SK-N-SH treated with all-trans-retinoic acid at 6 μM for 48 hours (cell line): Measurements from ENCODE around the gene DNAJB7.
"Not testable (repeated sequence)": the region's sequence is repeated elsewhere in the genome, so short reads cannot be mapped to it uniquely, and the experiment has no call there.

Source experiments
- ATAC-seq: fragments of 200-7000 bp; cut with Tn5 transposase; 3 replicates; pipeline ENCODE4 v1.9.1; 2020; ENCODE audit warnings: mild to moderate bottlenecking, moderate library complexity
- ARNTL ChIP-seq: fragments of 450-650 bp; formaldehyde crosslinking; IDR thresholded peaks from 2 replicates; pipeline ENCODE4 v1.5.0; 2020; ENCODE audit warnings: low read depth, mild to moderate bottlenecking, moderate library complexity, borderline replicate concordance
- BACH2 ChIP-seq: fragments of 250-450 bp; sonication (Bioruptor Pico); IDR thresholded peaks from 2 replicates; pipeline ENCODE4 v1.9.0; 2021; ENCODE audit warnings: mild to moderate bottlenecking, borderline replicate concordance
- CREB5 ChIP-seq: fragments of 250-450 bp; sonication (Bioruptor Pico); IDR thresholded peaks from 2 replicates; pipeline ENCODE4 v1.5.1; 2020; ENCODE audit warnings: low read depth, mild to moderate bottlenecking, moderate library complexity
- CSRNP3 ChIP-seq: fragments of 250-450 bp; sonication (Bioruptor Pico); IDR thresholded peaks from 2 replicates; pipeline ENCODE4 v1.5.1; 2021; ENCODE audit warnings: mild to moderate bottlenecking, moderate library complexity
- ESRRG ChIP-seq: fragments of 250-450 bp; sonication (Bioruptor Pico); IDR thresholded peaks from 2 replicates; pipeline ENCODE4 v1.6.1; 2021; ENCODE audit warnings: mild to moderate bottlenecking
- GLIS3 ChIP-seq: fragments of 250-450 bp; sonication (Bioruptor Pico); IDR thresholded peaks from 2 replicates; pipeline ENCODE4 v1.5.0; 2020; ENCODE audit warnings: mild to moderate bottlenecking, moderate library complexity
- ISL1 ChIP-seq: fragments of 250-450 bp; sonication (Bioruptor Pico); IDR thresholded peaks from 2 replicates; pipeline ENCODE4 v2.1.2; 2022; ENCODE audit warnings: mild to moderate bottlenecking, moderate library complexity
- PATZ1 ChIP-seq: fragments of 250-450 bp; sonication (Bioruptor Pico); IDR thresholded peaks from 2 replicates; pipeline ENCODE4 v1.8.0; 2020; ENCODE audit warnings: mild to moderate bottlenecking, moderate library complexity, borderline replicate concordance
- POU6F1 ChIP-seq: fragments of 250-450 bp; sonication (Bioruptor Pico); IDR thresholded peaks from 2 replicates; pipeline ENCODE4 v1.8.0; 2021; ENCODE audit warnings: low read depth, mild to moderate bottlenecking, moderate library complexity, borderline replicate concordance
- PPARA ChIP-seq: fragments of 250-450 bp; sonication (Bioruptor Pico); IDR thresholded peaks from 2 replicates; pipeline ENCODE4 v1.5.0; 2020; ENCODE audit warnings: mild to moderate bottlenecking, borderline replicate concordance
- RARB ChIP-seq: fragments of 250-450 bp; sonication (Bioruptor Pico); IDR thresholded peaks from 2 replicates; pipeline ENCODE4 v1.8.0; 2021; ENCODE audit warnings: mild to moderate bottlenecking, moderate library complexity
- SNAI2 ChIP-seq: fragments of 250-450 bp; sonication (Bioruptor Pico); IDR thresholded peaks from 2 replicates; pipeline ENCODE4 v1.5.0; 2020; ENCODE audit warnings: mild to moderate bottlenecking, moderate library complexity
- TCF4 ChIP-seq: fragments of 250-450 bp; sonication (Bioruptor Pico); IDR thresholded peaks from 2 replicates; pipeline ENCODE4 v1.8.0; 2021; ENCODE audit warnings: mild to moderate bottlenecking, moderate library complexity, borderline replicate concordance
- TOX ChIP-seq: fragments of 250-450 bp; sonication (Bioruptor Pico); IDR thresholded peaks from 2 replicates; pipeline ENCODE4 v1.8.0; 2021; ENCODE audit warnings: mild to moderate bottlenecking, moderate library complexity, borderline replicate concordance
- TSHZ2 ChIP-seq: fragments of 250-450 bp; sonication (Bioruptor Pico); IDR thresholded peaks from 2 replicates; pipeline ENCODE4 v1.5.0; 2020; ENCODE audit warnings: mild to moderate bottlenecking, moderate library complexity
- ZC3H10 ChIP-seq: fragments of 250-450 bp; sonication (Bioruptor Pico); IDR thresholded peaks from 2 replicates; pipeline ENCODE4 v1.5.1; 2021; ENCODE audit warnings: mild to moderate bottlenecking, moderate library complexity
- ZFP3 ChIP-seq: fragments of 250-450 bp; sonication (Bioruptor Pico); IDR thresholded peaks from 2 replicates; pipeline ENCODE4 v1.5.0; 2020; ENCODE audit warnings: mild to moderate bottlenecking, moderate library complexity
- ZFP30 ChIP-seq: fragments of 450-650 bp; formaldehyde crosslinking; IDR thresholded peaks from 2 replicates; pipeline ENCODE4 v1.5.0; 2022; ENCODE audit warnings: mild to moderate bottlenecking, moderate library complexity
- ZNF565 ChIP-seq: fragments of 450-650 bp; formaldehyde crosslinking; conservative IDR thresholded peaks from 2 replicates; pipeline ENCODE4 v1.5.0; 2020; ENCODE audit warnings: low read depth, mild to moderate bottlenecking, moderate library complexity
- ZNF70 ChIP-seq: fragments of 450-650 bp; formaldehyde crosslinking; IDR thresholded peaks from 2 replicates; pipeline ENCODE4 v1.5.0; 2020; ENCODE audit warnings: mild to moderate bottlenecking, moderate library complexity
- ZNF8 ChIP-seq: fragments of 450-650 bp; formaldehyde crosslinking; IDR thresholded peaks from 2 replicates; pipeline ENCODE4 v1.5.0; 2020; ENCODE audit warnings: mild to moderate bottlenecking, moderate library complexity

The DNAJB7 gene

GRCh38 chr22:40853961-40854360 is 8.0 kb downstream of the DNAJB7 start:
- ATAC-seq = no peak
- no peak for TF ChIP-seq RARB (CRISPR knock-in tag)
- TF ChIP-seq GLIS3 = no peak
- TF ChIP-seq ESRRG (CRISPR knock-in tag) = no peak
- TF ChIP-seq PATZ1 (CRISPR knock-in tag) = no peak
- no peak for TF ChIP-seq ZFP30 (CRISPR knock-in tag)
- no peak for TF ChIP-seq TSHZ2
- no peak for TF ChIP-seq ISL1 (CRISPR knock-in tag)
- TF ChIP-seq ZNF70 (CRISPR knock-in tag) = no peak
- no peak for TF ChIP-seq PPARA (CRISPR knock-in tag)
- TF ChIP-seq ZC3H10 = no peak
- no peak for TF ChIP-seq CSRNP3 (CRISPR knock-in tag)
- TF ChIP-seq SNAI2 (CRISPR knock-in tag) = no peak
- no peak for TF ChIP-seq ZFP3
- TF ChIP-seq ZNF8 (CRISPR knock-in tag) = no peak
- no peak for TF ChIP-seq BACH2 (CRISPR knock-in tag)
- TF ChIP-seq TCF4 (CRISPR knock-in tag) = no peak
- TF ChIP-seq, all 23 proteins: peak for 0

GRCh38 chr22:40853333-40853732 is 8.6 kb downstream of the DNAJB7 start:
- TF ChIP-seq ESRRG (CRISPR knock-in tag) (no peak), POU6F1 (CRISPR knock-in tag) (no peak), ARNTL (CRISPR knock-in tag) (no peak), GLIS3 (no peak), ZNF565 (no peak), TOX (CRISPR knock-in tag) (no peak), TCF4 (CRISPR knock-in tag) (no peak), ZNF8 (CRISPR knock-in tag) (no peak)
- no peak for ATAC-seq

GRCh38 chr22:40845816-40846215 is 16.1 kb downstream of the DNAJB7 start:
- not testable (repeated sequence) for ATAC-seq

GRCh38 chr22:40844951-40845350 is 17.0 kb downstream of the DNAJB7 start:
- no peak for TF ChIP-seq CREB5 (CRISPR knock-in tag)
- TF ChIP-seq ESRRG (CRISPR knock-in tag) = no peak
- no peak for ATAC-seq
